NCI-H82 treated with DMSO at 0.1 percent for 48 hours (cell line): Measurements from ENCODE around the gene ARFGEF3.

ENCODE experiments used
- DNase-seq: peaks from one replicate; lab custom pipeline; 2025; ENCODE audit not compliant: unreplicated experiment; lab: John Stamatoyannopoulos, UW

ARFGEF3 gene

GRCh38 chr6:138387577-138388368 lies 226.0 kb downstream of the ARFGEF3 start:
- DNase-seq = no peak

- DNase-seq = no peak
Measured at GRCh38 chr6:138389551-138389950, 227.8 kb downstream of the ARFGEF3 start.
